GM12878 (cell line): Measurements from ENCODE around the gene ZNF506. TPM values are rescaled to one million over a fixed set of nuclear protein-coding genes. Genes with fewer than 3 reads are reported as not detected.

Experiments used
- ATAC-seq: fragments of 200-7000 bp; cut with Tn5 transposase; 3 replicates; pipeline ENCODE4 v1.9.1; 2020; ENCODE audit warnings: mild to moderate bottlenecking, moderate library complexity
- BruUV-seq: library from RNA; stranded (reverse); fragments of 400-500 nt; replicated peaks from 2 replicates; lab custom pipeline; 2021; lab: Mats Ljungman, UMichigan
- CTCF ChIA-PET: fragments of 300-600 bp; sonication (Branson Sonifier 250); formaldehyde crosslinking; extraction: SDS; loops from one replicate; lab custom pipeline; 2021; ENCODE audit warnings: inconsistent platforms; lab: Yijun Ruan, JAX
- POLR2A ChIA-PET: fragments of 350-600 bp; formaldehyde crosslinking; extraction: SDS; loops from one replicate; lab custom pipeline; 2021; ENCODE audit warnings: inconsistent platforms; lab: Charles Lee
- RAD21 ChIA-PET: fragments of 300-600 bp; sonication (Branson Sonifier 250); formaldehyde crosslinking; loops from one replicate; lab custom pipeline; 2023; ENCODE audit warnings: antibody characterized with exemption; ENCODE audit not compliant: unreplicated experiment; lab: Charles Lee
- SMC1A ChIA-PET: fragments of 300-600 bp; sonication (Branson Sonifier 250); formaldehyde crosslinking; loops from one replicate; lab custom pipeline; 2023; ENCODE audit not compliant: unreplicated experiment, uncharacterized antibody; lab: Charles Lee
- DNase-seq: peaks from one replicate; pipeline ENCODE4 v3.0.0-alpha.2; 2011; ENCODE audit warnings: low read depth, low spot score
- FAIRE-seq: peaks from 3 replicates; lab custom pipeline; 2011; peaks lifted over from hg19 to GRCh38; lab: Jason Lieb, UNC
- H2AFZ ChIP-seq: 2 replicates; pipeline ENCODE4 v1.6.0; 2011; ENCODE audit warnings: low read depth, low read length, control low read depth; ENCODE audit not compliant: control insufficient read depth
- H3K27ac ChIP-seq: 2 replicates; pipeline ENCODE4 v1.5.1; 2011; ENCODE audit warnings: control low read depth; ENCODE audit not compliant: control insufficient read depth, insufficient read depth
- H3K27me3 ChIP-seq, 2 experiments: replicated peaks in 1 of 2; 2 replicates each; pipeline versions ENCODE4 v1.6.0 to v1.6.1; 2011; ENCODE audit warnings: low read length in 1 of 2; ENCODE audit not compliant: control insufficient read depth in 2 of 2, insufficient read depth in 2 of 2
- H3K36me3 ChIP-seq, 2 experiments: 2 replicates each; pipeline ENCODE4 v1.5.1; 2011; ENCODE audit warnings: low read length in 1 of 2; ENCODE audit not compliant: control insufficient read depth in 2 of 2, insufficient read depth in 2 of 2
- H3K4me1 ChIP-seq: 2 replicates; pipeline ENCODE4 v1.6.1; 2011; ENCODE audit warnings: mild to moderate bottlenecking, low read length, moderate library complexity, mixed read lengths; ENCODE audit not compliant: control insufficient read depth, insufficient read depth
- H3K4me2 ChIP-seq: 2 replicates; pipeline ENCODE4 v1.6.0; 2011; ENCODE audit warnings: control low read depth; ENCODE audit not compliant: control insufficient read depth, insufficient read depth
- H3K4me3 ChIP-seq: fragments of 200-600 bp; sonication (generic); 2 replicates; pipeline ENCODE4 v1.5.1; 2016
- H3K79me2 ChIP-seq: 2 replicates; pipeline ENCODE4 v1.6.0; 2011; ENCODE audit warnings: low read length; ENCODE audit not compliant: control insufficient read depth, insufficient read depth
- H3K9ac ChIP-seq: 2 replicates; pipeline ENCODE4 v1.8.0; 2011; ENCODE audit warnings: low read length, control low read depth, mixed read lengths; ENCODE audit not compliant: control insufficient read depth, insufficient read depth
- H3K9me3 ChIP-seq: replicated peaks from 3 replicates; pipeline ENCODE4 v1.5.1; 2011; ENCODE audit warnings: mild to moderate bottlenecking, low read length; ENCODE audit not compliant: control insufficient read depth, insufficient read depth
- H4K20me1 ChIP-seq: 2 replicates; pipeline ENCODE4 v1.6.0; 2011; ENCODE audit not compliant: control insufficient read depth, insufficient read depth
- PML ChIP-seq: IDR thresholded peaks from 2 replicates; pipeline ENCODE4 v1.6.1; 2012; ENCODE audit warnings: low read length, inconsistent platforms
- RBBP5 ChIP-seq: fragments of 200-600 bp; sonication (generic); conservative IDR thresholded peaks from 2 replicates; pipeline ENCODE4 v1.6.1; 2016
- RELB ChIP-seq: fragments of 450-650 bp; IDR thresholded peaks from 2 replicates; pipeline ENCODE4 v1.6.1; 2017; ENCODE audit warnings: low read depth, mild to moderate bottlenecking, moderate library complexity
- USF1 ChIP-seq: IDR thresholded peaks from 2 replicates; pipeline ENCODE4 v1.6.1; 2011; ENCODE audit warnings: borderline replicate concordance, low read depth, mild to moderate bottlenecking, moderate library complexity, mixed read lengths, low read length; ENCODE audit not compliant: insufficient read depth; ENCODE audit errors: extremely low read length
- ZNF217 ChIP-seq: fragments of 450-650 bp; IDR thresholded peaks from 2 replicates; pipeline ENCODE4 v1.6.1; 2017; ENCODE audit warnings: antibody characterized with exemption, mild to moderate bottlenecking
- WGBS: methylation state at CpG from one replicate; pipeline ENCODE4 v1.1.6; 2016; ENCODE audit warnings: low lambda C conversion rate; ENCODE audit not compliant: insufficient replicate concordance, insufficient coverage; ENCODE audit errors: missing lambda C conversion rate; 5-methylcytosine and 5-hydroxymethylcytosine counted together
- in situ Hi-C: fragments of 300-500 bp; cut with MboI; formaldehyde crosslinking; loops from 9 replicates; pipeline ENCODE4 v1.14.3; 2018; ENCODE audit warnings: mixed read lengths
- intact Hi-C: fragments of 100-400 bp; cut with micrococcal nuclease; formaldehyde crosslinking; loops from one replicate; pipeline ENCODE4 v1.14.2; 2022; ENCODE audit not compliant: unreplicated experiment
- polyA plus RNA-seq, 11 experiments: library from polyadenylated mRNA; depleted of rRNA in 4 of 11; unstranded in 6 of 11; stranded (reverse) in 5 of 11; fragments of >200 nt; fragmentation: Nextera tagmentation in 4 of 11; fragmentation: Illumina TruSeq in 1 of 11; extraction: Ambion mirVana in 4 of 11; extraction: Trizol in 1 of 11; gene quantifications; 1 replicate in 1 of 11; 2 replicates in 10 of 11; pipeline versions ENCODE4 v1.2.1 to v1.2.3, GENCODE V29; 2011 to 2016; ENCODE audit warnings: inconsistent platforms in 2 of 11, missing spikeins in 2 of 11, low read depth in 1 of 11
- total RNA-seq, 4 experiments: library from RNA; depleted of rRNA in 3 of 4; stranded (reverse); fragments of >200 nt in 3 of 4; fragmentation: Illumina TruSeq in 1 of 4; extraction: Trizol in 1 of 4; gene quantifications; 2 replicates each; pipeline versions ENCODE4 v1.2.1 to v1.2.3, GENCODE V29; 2013 to 2021

Gene ZNF506
- total and polyA plus RNA-seq, 10 of the 15 experiments (the other 5 are each of a cell fraction or from before 2014, with no cell fraction given), result 3.5 to 12.0 (median 7.9) TPM

- H3K4me2 ChIP-seq, result no peak overlapping the region
- H3K27me3 ChIP-seq, result no peaks in the 10 kb centered on the region
- H3K4me1 ChIP-seq, result peaks cover 2% of the 10 kb centered on the region; the same call in 1 of the 2 replicates
- H2AFZ ChIP-seq, result no peak overlapping the region
- no peak overlapping the region for H3K9ac ChIP-seq
- peaks cover 23% of the 10 kb centered on the region for H3K9me3 ChIP-seq
- 84% methylated on average over 11 of the region's 11 CpGs for WGBS
- intact Hi-C loops, result no loop called here
- ChIA-PET CTCF (no interaction called here), SMC1A (no interaction called here), POLR2A (no interaction called here), RAD21 (no interaction called here)
- no peak overlapping the region for H3K4me3 ChIP-seq
- no peaks in the 10 kb centered on the region for H4K20me1 ChIP-seq
- TF ChIP-seq ZNF217 (no peak), RBBP5 (no peak), PML (no peak), USF1 (no peak), RELB (no peak)
- no peak for DNase-seq
- no peak for FAIRE-seq
- no peaks in the 10 kb centered on the region for H3K36me3 ChIP-seq
- no peak overlapping the region for H3K27ac ChIP-seq
- no peaks in the 10 kb centered on the region for H3K79me2 ChIP-seq
- ATAC-seq, result no peak
- no TSS peak for BruUV-seq
- in situ Hi-C loops, result no loop called here
Observed at GRCh38 chr19:19826875-19827274, 5.3 kb upstream of the ZNF506 start.
